ENCODE measurements around the gene KIAA1614.

Gene KIAA1614

DNA sequence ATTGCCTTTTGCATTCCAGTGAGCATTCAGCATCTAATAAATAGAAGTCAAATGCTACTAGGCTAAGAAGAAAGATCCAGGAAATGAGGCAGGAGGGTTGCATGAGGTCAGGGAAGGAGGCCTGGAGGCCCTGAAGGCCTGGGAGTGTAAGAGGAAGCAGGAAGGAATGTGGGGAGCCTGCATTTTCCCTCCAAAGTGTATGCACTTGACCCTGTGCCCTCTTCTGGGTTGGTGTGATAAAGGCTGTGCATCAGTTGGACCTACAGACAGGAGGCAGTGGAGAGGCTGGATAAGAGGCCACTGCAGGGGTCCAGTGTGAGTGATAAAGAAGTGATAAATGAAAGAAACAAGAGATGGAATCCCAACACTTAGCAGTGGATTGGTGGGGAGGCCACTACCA is 20.4 kb downstream of the KIAA1614 start:
- DNase-seq (ENCODE audit: extremely low spot score), result no peak
- TF ChIP-seq, protein P1, sequence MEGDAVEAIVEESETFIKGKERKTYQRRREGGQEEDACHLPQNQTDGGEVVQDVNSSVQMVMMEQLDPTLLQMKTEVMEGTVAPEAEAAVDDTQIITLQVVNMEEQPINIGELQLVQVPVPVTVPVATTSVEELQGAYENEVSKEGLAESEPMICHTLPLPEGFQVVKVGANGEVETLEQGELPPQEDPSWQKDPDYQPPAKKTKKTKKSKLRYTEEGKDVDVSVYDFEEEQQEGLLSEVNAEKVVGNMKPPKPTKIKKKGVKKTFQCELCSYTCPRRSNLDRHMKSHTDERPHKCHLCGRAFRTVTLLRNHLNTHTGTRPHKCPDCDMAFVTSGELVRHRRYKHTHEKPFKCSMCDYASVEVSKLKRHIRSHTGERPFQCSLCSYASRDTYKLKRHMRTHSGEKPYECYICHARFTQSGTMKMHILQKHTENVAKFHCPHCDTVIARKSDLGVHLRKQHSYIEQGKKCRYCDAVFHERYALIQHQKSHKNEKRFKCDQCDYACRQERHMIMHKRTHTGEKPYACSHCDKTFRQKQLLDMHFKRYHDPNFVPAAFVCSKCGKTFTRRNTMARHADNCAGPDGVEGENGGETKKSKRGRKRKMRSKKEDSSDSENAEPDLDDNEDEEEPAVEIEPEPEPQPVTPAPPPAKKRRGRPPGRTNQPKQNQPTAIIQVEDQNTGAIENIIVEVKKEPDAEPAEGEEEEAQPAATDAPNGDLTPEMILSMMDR (IDR thresholded peaks at IDR 0.05; ENCODE audit: control extremely low read depth, extremely low read depth, low read depth, missing control alignments), result no peak
- POLR2A ChIA-PET, result no interaction called here
- CTCF ChIA-PET, result no interaction called here

DNA sequence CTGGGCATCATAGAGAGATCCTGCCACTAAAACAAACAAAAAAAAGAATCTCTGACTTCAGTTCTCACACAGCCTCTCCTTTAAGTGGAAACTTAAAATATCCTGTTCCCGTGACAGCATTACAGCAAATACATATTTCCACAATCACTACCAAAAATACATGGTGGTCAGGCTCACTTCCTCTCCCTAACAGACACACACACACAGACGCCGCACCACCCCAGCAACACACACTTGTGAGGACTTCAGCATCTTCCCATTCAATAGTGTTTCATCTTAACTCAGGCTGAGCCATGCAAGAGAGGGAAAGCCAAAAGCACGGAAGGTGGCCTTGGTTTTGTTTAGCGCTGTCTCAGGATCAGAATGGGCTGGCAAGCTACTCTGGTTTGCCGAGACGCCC is 21.9 kb downstream of the KIAA1614 start:
- ChIA-PET POLR2A (no interaction called here), CTCF (interaction anchor here (1.0 kb wide), 1 partner anchor 12 kb away, joined by 3 read pairs; no protein-coding TSS in a partner anchor)
- TF ChIP-seq, protein P1 (IDR thresholded peaks at IDR 0.05; ENCODE audit: control extremely low read depth, extremely low read depth, low read depth, missing control alignments), result no peak
- peak; percentile 51 for DNase-seq (ENCODE audit: extremely low spot score)

DNA sequence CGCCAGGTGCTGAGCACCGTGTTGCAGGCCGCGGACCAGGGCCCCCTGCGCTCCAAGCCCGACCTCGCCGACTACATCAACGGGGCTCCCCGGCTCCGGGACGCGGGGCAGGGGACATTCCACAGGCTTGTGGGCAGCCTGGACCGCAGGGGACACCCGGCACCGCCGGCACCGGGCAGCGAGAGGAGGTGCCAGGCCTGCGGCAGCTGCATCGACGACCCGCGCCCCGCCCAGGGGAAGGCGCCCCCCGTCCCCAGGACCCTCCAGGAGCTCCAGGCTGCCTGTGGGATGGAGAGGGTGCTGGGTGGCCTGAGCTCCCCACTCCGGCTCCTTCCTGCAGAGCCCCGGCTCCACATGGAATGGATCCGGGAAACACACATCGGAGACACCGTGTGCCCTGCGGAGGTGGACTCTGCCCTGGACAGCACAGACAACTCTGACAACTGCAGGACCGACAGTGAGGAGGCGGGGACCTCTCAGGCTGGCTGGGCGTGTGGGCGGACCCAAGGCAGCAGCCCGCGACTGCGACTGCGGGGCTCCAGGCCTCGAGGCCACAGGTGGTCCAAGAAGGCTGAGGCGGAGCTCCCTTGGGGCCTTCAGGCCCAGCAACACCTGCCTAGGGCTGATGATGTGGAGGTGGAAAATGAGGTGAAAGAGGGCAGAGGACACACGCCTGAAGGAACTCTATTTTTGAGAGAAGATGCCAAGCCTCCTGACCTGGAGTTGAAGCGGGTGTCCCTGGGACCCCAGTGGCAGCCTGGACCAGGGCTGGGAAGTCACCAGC is 22.8 kb downstream of the KIAA1614 start:
- ChIA-PET CTCF (interaction anchor here (1.0 kb wide), 2 partner anchors 15 to 54 kb away, joined by 3 read pairs; no protein-coding TSS in a partner anchor), POLR2A (no interaction called here)
- peak; percentile 80 for DNase-seq (ENCODE audit: extremely low spot score)
- TF ChIP-seq, protein P1 (IDR thresholded peaks at IDR 0.05; ENCODE audit: control extremely low read depth, extremely low read depth, low read depth, missing control alignments), result no peak

DNA sequence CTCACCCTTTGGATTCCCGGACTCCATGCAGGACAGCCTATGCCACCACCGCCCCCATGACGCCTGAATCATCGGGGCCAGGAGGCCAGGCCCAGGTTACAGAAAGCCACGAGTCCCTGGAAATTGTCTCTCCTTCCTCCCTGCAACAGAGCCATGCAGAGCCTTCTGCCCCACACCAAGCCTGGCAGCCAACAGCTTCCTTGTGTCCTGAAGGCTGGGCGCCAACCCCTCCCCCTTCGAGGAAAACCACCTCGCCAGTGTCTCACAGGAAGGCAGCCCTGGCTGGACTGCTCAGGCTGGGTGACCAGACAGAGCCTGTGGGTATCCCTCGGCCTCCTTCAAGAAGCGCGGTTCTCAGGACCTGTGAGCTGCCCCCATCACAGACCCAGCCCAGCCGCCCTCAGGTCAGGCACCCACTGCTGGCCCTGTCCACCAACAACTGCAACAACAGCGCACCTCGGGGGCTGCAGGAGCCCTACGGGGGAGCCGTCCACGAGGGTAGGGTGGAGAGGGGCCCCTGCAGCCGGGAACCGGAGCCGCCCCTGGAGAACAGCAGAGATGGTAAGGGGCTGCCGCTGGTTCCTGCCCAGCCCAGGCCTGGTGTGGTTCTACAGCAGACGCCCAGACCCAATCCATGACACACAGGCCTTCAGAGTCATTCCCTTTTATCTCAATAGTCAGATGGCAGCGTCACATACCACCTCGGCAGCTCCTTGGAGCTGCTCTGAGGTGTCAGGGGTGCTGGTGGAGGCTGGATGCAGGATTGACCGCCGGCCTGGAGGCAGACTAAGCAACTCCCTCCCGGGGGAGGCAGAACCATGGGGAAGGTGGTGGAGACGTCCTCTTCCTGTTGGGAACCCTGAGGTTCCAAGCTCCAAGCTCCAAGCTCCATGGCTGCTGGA is 23.7 kb downstream of the KIAA1614 start:
- CTCF ChIA-PET, result interaction anchor here (0.9 kb wide), 1 partner anchor 9 kb away, joined by 3 read pairs; no protein-coding TSS in a partner anchor
- TF ChIP-seq, protein P1 (IDR thresholded peaks at IDR 0.05; ENCODE audit: control extremely low read depth, extremely low read depth, low read depth, missing control alignments), result no peak
- no peak for DNase-seq (ENCODE audit: extremely low spot score)
- POLR2A ChIA-PET, result no interaction called here

DNA sequence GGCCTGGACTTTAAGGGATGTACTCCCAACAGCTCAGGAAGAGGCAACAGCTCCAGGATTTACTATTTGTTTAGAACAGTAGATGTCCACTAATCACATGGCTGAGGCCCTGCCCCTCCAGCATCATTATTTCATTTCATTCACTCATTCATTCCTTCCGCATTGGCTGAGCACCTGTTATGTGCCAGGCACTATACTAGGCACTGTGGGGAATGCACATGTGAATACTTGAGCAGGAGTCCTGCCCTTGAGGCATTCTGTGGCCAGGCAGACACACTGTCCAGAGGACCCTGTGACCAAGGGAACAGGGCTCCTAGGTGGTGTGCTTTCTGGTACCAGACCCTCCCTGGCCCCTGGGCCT is 24.3 kb downstream of the KIAA1614 start:
- CTCF ChIA-PET, result interaction anchor here (0.9 kb wide), 1 partner anchor 9 kb away, joined by 3 read pairs; no protein-coding TSS in a partner anchor

More for the DNA sequence above, 24.3 kb downstream of the KIAA1614 start:
- POLR2A ChIA-PET, result no interaction called here
- TF ChIP-seq, protein P1 (IDR thresholded peaks at IDR 0.05; ENCODE audit: control extremely low read depth, extremely low read depth, low read depth, missing control alignments), result no peak
- DNase-seq (ENCODE audit: extremely low spot score), result no peak
